Cerebellar cortex (tissue), 1 donor: ENCODE measurements around the gene CCDC106.
A peak's percentile ranks its signal among the peaks of the same experiment; 100 is the strongest.

Experiments
- DNase-seq: peaks from one replicate; pipeline ENCODE4 v3.0.0-alpha.2; 2015; ENCODE audit warnings: low spot score

Gene CCDC106

GRCh38 chr19:55647732-55648584 is at the start of gene CCDC106:
Gene CCDC106, plus strand, starts transcription at chr19:55648212. Its CDS starts 835 bp downstream, at chr19:55649047.
- peak; percentile 85 for DNase-seq

DNA sequence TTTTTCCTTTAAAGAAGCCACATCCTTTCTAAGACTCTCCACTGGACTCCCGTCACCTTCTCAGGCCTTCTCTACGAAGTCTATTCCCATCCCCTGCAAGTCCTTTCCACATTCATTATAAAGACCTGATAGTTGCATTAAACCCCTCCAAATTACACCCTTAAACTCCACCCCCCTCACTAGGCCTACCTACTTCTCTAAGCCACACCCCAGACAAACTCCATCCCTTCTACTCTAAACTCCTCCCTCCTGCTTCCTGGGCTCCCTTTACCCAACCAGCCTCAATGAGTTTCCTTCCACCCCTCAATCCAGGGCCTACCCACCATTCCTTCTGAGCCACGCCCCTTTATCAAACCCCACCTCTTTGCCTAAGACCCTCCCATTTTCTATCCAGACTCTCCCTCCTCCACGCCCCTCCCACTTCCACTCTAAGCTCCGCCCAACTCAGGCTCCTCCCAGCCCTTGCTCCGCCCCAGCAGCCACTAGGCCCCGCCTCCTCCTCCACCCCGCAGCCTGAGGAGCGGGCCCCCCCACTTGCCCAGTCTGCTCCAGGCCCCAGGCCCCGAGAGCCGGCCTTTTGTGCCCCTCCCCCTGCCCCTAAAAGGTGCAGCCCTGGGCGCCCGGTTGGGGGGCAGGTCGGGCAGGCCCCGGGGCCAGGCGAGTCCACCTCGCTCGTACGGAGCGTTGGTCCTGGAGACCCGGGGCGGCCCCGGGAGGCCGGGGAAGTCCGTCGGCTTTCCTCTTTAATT is 49.1 kb upstream of the CCDC106 start:
- peak; percentile 95 for DNase-seq

GRCh38 chr19:55599468-55599841 is 48.6 kb upstream of the CCDC106 start, which contains the start of gene FIZ1:
Gene FIZ1, minus strand, starts transcription at chr19:55599517. Its CDS starts 1,652 bp downstream, at chr19:55597865.
- DNase-seq = peak; percentile 99

GRCh38 chr19:55599842-55600661 is 48.0 kb upstream of the CCDC106 start, which contains the start of gene ZNF524:
Gene ZNF524, plus strand, starts transcription at chr19:55600288. Its CDS starts 1,825 bp downstream, at chr19:55602113.
- peak; percentile 96 for DNase-seq

DNA sequence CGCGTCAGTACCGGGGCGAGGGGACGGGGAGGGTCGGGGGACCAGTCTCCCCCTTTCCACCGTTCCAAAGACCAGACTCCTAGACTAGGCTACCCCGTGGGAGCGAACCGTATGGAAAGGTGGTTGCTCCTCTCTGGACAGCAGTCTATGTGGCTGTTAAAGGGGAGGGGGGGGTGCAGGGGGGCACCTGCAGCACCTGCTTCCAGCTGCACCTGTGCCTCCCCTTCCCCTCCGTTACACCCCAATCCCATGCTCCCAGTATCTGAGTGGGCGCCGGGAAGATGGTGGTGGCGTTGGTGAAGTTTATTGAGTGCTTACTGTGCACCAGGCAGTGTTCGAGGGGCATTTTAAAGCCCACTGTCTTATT is 47.4 kb upstream of the CCDC106 start:
- no peak for DNase-seq

DNA sequence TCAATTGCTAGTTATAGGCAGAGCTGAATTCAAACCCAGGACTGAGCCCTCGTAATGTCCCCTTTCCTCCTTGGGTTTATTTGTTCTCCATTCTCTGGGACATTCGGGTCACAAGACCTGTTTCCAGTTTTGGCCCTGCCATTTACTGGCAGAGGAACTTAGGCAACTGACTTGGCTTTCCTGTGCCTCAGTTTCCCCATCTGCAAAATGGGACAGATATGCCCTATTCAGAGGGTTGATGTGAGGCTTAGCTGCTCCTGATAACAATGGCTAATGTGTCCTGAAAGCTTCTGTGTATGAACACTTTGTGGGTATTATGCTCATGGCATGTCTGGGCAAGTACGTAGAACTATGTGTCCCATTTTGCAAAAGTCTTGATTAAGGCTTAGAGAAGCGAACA is 46.9 kb upstream of the CCDC106 start:
- no peak for DNase-seq

DNA sequence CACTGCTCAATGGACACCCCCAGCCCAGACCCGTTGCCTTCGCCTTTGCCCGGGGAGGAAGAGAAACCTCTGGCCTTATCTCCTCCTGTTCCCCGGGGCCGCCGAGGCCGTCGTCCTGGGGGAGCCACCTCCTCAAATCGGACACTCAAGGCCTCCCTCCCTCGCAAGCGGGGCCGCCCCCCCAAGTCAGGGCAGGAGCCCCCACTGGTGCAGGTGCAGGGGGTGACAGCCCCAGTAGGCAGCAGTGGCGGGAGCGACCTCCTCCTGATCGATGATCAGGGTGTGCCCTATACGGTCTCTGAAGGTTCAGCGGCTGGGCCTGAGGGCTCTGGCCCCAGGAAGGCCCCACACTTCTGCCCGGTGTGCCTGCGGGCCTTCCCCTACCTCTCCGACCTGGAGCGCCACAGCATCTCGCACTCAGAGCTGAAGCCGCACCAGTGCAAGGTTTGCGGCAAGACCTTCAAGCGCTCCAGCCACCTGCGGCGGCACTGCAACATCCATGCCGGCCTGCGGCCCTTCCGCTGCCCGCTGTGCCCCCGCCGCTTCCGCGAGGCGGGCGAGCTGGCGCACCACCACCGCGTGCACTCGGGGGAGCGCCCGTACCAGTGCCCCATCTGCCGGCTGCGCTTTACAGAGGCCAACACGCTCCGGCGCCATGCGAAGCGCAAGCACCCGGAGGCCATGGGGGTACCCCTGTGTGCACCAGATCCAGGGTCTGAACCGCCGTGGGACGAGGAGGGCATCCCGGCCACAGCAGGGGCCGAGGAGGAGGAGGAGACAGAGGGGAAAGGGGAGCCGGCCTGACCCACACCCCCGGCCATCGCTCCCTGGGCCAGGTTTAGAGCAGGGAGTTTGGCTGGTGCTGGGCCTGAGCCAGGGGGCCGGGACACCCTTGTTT is 45.7 kb upstream of the CCDC106 start:
- no peak for DNase-seq

DNA sequence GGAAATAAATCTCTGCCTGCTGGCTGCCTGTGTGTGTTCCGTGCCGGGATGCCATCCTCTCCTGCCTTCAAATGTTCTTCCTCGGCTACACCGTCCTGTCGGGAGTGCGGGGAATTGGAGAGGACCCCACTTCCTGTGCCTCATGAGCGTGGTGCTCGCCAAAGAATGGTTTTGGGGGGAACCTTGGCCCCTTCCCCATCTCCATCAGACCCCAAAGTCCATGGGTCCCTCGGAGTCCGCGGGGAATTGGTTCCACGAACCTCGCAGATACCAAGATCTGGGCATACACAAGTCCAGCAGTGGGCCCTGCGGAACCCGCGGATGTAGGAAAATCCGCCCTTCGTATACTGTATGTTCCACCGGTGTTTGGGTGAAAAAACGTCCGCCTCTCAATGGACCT is 44.9 kb upstream of the CCDC106 start:
- no peak for DNase-seq

DNA sequence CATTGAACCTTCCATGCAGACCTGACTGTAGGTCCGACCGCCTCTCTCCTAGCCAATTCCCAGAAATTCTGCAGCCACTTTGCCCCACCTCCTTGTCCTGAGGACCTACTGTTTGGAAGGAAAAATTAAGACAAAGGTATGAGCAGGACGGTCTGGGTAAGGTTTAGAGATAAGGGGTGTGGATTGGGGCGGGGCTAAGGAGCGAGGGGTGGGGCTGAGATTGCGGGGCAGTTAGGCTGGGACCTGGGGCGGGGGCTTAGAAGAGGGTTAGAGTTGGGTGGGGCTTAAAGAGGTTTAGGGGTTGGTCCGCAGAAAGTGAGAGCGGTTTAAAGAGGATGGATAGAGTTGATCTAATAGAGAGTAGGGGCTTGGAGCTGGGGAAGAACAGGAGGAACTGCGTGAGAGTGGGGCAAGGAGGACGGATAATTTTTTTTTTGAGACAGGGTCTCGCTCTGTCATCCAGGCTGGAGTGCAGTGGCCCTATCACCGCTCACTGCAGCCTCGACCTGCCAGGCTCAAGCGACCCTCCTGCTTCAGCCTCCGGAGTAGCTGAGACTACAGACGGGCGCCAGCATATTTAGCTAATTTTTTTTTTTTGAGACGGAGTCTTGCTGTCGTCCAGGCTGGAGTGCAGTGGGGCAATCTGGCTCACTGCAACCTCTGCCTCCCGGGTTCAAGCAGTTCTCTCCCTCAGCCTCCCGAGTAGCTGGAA is 44.3 kb upstream of the CCDC106 start:
- DNase-seq = no peak

GRCh38 chr19:55605207-55605636 is 42.8 kb upstream of the CCDC106 start:
- DNase-seq = peak; percentile 97

- peak; percentile 95 for DNase-seq
These were observed 42.2 kb upstream of the CCDC106 start, which contains the start of gene ZNF865 for GRCh38 chr19:55605637-55606470. Gene ZNF865, plus strand, starts transcription at chr19:55605647. Its CDS starts 7,972 bp downstream, at chr19:55613619.

GRCh38 chr19:55606471-55606787 is 41.6 kb upstream of the CCDC106 start:
- no peak for DNase-seq

GRCh38 chr19:55606817-55607216 is 41.2 kb upstream of the CCDC106 start:
- no peak for DNase-seq

- DNase-seq = no peak
These were observed 38.7 kb upstream of the CCDC106 start for GRCh38 chr19:55609326-55609725.

DNA sequence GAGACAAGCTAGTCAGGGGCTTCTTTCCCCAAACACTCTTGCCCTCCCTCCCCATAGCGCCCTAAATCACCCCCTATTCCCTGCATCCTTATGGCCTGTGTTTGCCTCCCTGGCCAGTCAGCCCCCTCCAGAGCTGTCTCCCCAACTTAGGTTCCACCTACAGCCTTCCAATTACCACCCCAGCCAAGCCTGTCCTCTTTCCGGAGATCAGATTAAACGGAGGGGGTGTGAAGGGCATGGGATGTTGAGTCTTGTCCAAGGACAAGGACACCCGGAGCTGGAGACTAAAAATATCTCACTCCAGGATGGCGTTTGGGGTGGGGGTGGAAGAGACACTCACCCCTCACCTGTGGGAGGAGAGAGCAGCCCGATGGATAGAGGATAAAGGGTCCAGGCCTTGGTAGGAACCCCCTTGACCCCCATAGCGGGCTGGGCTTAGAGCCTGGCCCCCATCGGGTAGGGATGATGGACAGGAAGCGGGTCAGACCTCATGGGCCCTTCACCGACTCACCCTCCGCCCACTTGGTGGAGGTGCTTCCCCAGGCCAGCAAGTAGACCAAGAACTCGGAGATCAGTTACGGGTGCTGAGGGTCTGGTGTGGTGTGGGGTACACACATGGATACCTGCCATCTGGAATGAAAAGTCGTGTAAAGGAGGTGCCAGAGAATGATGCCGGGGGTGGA is 36.6 kb upstream of the CCDC106 start:
- DNase-seq = no peak

GRCh38 chr19:55611983-55612645 is 35.9 kb upstream of the CCDC106 start:
- no peak for DNase-seq

DNA sequence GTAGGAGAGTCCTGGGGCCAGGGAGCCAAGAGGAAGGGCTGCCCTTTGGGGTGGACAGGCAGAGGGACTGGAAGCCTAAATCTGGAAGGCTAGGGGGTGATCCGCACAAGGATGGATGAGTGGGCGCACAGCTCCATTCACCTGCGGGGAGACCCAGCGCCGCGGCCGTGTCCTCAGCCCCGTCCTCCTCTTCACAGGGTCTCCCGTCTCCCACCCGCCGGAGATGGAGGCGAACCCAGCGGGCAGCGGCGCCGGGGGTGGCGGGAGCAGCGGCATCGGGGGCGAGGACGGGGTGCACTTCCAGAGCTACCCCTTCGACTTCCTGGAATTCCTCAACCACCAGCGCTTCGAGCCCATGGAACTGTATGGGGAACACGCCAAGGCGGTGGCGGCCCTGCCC is 34.6 kb upstream of the CCDC106 start:
- no peak for DNase-seq

DNA sequence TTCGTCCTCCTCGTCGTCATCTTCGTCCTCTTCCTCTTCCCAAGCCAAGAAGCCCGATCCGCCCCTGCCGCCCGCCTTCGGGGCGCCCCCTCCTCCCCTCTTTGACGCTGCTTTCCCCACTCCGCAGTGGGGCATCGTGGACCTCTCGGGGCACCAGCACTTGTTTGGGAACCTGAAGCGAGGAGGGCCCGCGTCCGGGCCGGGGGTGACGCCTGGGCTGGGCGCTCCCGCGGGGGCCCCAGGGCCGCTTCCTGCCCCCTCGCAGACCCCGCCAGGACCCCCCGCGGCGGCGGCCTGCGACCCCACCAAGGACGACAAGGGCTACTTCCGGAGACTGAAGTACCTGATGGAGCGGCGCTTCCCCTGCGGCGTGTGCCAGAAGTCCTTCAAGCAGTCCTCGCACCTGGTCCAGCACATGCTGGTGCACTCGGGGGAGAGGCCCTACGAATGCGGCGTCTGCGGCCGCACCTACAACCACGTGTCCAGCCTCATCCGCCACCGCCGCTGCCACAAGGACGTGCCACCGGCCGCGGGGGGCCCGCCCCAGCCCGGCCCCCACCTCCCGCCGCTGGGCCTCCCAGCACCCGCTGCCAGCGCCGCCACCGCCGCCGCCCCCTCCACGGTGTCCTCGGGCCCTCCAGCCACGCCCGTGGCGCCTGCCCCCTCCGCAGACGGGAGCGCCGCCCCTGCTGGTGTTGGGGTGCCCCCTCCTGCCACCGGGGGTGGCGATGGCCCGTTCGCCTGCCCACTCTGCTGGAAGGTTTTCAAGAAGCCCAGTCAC is 33.9 kb upstream of the CCDC106 start:
- DNase-seq = no peak
